ENCODE results near the gene GRM7.

DNA sequence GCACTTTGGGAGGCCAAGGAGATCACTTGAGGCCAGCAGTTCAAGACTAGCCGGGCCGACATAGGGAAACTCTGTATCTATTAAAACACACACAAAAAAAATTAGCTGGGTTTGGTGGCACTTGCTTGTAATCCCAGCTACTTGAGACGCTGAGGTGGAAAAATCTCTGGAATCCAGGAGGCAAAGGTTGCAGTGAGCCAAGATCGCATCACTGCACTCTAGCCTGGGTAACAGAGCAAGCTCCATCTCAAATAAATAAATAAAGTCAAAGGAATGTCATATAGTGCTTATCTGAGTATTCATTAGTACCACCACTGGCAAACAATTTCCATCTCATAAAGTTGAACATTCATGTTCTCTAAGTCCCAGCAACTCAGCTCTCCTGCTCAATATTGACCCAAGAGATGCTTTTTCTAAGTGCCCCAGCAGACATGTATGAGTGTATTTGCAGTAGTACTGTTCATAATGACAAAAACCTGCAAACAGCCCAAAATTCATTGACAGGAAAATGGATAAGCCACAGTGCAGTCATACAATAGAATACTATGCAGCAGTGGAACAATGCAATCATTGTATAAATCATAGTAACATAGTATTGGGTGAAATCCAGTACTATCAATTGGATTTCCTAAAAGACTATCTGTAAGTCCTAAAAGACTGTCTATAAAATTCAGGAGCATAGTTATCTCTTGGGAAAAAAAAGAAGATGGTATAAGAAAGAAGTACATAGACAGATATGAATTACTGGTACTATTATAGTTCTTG is 889.2 kb downstream of the GRM7 start:
- TF ChIP-seq, protein P1, sequence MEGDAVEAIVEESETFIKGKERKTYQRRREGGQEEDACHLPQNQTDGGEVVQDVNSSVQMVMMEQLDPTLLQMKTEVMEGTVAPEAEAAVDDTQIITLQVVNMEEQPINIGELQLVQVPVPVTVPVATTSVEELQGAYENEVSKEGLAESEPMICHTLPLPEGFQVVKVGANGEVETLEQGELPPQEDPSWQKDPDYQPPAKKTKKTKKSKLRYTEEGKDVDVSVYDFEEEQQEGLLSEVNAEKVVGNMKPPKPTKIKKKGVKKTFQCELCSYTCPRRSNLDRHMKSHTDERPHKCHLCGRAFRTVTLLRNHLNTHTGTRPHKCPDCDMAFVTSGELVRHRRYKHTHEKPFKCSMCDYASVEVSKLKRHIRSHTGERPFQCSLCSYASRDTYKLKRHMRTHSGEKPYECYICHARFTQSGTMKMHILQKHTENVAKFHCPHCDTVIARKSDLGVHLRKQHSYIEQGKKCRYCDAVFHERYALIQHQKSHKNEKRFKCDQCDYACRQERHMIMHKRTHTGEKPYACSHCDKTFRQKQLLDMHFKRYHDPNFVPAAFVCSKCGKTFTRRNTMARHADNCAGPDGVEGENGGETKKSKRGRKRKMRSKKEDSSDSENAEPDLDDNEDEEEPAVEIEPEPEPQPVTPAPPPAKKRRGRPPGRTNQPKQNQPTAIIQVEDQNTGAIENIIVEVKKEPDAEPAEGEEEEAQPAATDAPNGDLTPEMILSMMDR (IDR thresholded peaks at IDR 0.05): no peak
- no peak for TF ChIP-seq POLR2AphosphoS5 (IDR thresholded peaks at IDR 0.05)
